Measurements from ENCODE around the gene PLOD3. TPM values are rescaled to one million over a fixed set of nuclear protein-coding genes. Genes with fewer than 3 reads are reported as not detected.

PLOD3 gene
- total and polyA plus RNA-seq, 9 of the 15 experiments (the other 6 are each of a cell fraction or from before 2014, with no cell fraction given): 2.8 to 101 (median 30.9) TPM

DNA sequence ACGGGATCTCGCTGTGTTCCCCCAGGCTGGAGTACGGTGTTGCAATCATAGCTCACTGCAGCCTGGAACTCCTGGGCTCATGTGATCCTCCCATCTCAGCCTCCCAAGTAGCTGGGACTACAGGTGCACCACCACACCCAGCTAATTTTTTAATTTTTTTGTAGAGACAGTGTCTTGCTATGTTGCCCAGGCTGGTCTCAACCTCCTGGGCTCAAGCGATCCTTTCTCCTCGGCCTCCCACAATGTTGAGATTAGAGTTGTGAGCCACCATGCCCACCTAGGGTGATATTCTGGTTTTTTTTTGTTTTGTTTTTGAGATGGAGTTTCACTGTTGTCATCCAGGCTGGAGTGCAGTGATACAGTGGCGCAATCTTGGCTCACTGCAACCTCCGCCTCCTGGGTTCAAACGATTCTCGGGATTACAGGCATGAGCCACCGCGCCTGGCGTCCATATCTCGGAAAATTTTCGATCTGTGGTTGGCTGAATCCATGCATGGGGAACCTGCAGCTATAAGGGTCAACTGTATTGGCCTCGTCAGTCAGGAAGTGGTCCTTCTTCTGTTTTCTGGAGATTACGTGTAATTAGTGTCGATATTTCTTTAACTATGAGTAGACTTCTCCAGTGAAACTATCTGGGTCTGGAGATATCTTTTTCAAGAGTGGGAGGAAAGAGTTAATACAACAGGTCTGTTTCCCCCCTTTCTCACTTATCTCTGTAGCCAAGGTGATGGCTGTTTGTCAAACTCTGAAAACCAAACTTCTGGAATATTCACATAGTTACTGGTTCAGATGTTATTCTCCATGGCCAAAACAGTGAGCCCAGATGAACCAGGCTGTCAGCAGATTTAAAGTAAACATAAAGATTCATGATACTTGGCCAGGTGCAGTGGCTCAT is 48.5 kb upstream of the PLOD3 start (continued):
- TF ChIP-seq, protein P1, sequence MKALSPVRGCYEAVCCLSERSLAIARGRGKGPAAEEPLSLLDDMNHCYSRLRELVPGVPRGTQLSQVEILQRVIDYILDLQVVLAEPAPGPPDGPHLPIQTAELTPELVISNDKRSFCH (CRISPR knock-in tag; IDR thresholded peaks at IDR 0.05): no peak
- TF ChIP-seq, protein P1 (tag; IDR thresholded peaks at IDR 0.05): peak; percentile 80
- TF ChIP-seq ZBTB8A (IDR thresholded peaks at IDR 0.05; ENCODE audit: partially characterized antibody): no peak
- no peak for TF ChIP-seq RBM25 (IDR thresholded peaks at IDR 0.05; ENCODE audit: low read depth, low read length, severe bottlenecking)
- TF ChIP-seq, protein P2, sequence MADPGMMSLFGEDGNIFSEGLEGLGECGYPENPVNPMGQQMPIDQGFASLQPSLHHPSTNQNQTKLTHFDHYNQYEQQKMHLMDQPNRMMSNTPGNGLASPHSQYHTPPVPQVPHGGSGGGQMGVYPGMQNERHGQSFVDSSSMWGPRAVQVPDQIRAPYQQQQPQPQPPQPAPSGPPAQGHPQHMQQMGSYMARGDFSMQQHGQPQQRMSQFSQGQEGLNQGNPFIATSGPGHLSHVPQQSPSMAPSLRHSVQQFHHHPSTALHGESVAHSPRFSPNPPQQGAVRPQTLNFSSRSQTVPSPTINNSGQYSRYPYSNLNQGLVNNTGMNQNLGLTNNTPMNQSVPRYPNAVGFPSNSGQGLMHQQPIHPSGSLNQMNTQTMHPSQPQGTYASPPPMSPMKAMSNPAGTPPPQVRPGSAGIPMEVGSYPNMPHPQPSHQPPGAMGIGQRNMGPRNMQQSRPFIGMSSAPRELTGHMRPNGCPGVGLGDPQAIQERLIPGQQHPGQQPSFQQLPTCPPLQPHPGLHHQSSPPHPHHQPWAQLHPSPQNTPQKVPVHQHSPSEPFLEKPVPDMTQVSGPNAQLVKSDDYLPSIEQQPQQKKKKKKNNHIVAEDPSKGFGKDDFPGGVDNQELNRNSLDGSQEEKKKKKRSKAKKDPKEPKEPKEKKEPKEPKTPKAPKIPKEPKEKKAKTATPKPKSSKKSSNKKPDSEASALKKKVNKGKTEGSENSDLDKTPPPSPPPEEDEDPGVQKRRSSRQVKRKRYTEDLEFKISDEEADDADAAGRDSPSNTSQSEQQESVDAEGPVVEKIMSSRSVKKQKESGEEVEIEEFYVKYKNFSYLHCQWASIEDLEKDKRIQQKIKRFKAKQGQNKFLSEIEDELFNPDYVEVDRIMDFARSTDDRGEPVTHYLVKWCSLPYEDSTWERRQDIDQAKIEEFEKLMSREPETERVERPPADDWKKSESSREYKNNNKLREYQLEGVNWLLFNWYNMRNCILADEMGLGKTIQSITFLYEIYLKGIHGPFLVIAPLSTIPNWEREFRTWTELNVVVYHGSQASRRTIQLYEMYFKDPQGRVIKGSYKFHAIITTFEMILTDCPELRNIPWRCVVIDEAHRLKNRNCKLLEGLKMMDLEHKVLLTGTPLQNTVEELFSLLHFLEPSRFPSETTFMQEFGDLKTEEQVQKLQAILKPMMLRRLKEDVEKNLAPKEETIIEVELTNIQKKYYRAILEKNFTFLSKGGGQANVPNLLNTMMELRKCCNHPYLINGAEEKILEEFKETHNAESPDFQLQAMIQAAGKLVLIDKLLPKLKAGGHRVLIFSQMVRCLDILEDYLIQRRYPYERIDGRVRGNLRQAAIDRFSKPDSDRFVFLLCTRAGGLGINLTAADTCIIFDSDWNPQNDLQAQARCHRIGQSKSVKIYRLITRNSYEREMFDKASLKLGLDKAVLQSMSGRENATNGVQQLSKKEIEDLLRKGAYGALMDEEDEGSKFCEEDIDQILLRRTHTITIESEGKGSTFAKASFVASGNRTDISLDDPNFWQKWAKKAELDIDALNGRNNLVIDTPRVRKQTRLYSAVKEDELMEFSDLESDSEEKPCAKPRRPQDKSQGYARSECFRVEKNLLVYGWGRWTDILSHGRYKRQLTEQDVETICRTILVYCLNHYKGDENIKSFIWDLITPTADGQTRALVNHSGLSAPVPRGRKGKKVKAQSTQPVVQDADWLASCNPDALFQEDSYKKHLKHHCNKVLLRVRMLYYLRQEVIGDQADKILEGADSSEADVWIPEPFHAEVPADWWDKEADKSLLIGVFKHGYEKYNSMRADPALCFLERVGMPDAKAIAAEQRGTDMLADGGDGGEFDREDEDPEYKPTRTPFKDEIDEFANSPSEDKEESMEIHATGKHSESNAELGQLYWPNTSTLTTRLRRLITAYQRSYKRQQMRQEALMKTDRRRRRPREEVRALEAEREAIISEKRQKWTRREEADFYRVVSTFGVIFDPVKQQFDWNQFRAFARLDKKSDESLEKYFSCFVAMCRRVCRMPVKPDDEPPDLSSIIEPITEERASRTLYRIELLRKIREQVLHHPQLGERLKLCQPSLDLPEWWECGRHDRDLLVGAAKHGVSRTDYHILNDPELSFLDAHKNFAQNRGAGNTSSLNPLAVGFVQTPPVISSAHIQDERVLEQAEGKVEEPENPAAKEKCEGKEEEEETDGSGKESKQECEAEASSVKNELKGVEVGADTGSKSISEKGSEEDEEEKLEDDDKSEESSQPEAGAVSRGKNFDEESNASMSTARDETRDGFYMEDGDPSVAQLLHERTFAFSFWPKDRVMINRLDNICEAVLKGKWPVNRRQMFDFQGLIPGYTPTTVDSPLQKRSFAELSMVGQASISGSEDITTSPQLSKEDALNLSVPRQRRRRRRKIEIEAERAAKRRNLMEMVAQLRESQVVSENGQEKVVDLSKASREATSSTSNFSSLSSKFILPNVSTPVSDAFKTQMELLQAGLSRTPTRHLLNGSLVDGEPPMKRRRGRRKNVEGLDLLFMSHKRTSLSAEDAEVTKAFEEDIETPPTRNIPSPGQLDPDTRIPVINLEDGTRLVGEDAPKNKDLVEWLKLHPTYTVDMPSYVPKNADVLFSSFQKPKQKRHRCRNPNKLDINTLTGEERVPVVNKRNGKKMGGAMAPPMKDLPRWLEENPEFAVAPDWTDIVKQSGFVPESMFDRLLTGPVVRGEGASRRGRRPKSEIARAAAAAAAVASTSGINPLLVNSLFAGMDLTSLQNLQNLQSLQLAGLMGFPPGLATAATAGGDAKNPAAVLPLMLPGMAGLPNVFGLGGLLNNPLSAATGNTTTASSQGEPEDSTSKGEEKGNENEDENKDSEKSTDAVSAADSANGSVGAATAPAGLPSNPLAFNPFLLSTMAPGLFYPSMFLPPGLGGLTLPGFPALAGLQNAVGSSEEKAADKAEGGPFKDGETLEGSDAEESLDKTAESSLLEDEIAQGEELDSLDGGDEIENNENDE (IDR thresholded peaks at IDR 0.05; ENCODE audit: low read depth, low read length): no peak
- no peak for TF ChIP-seq ZKSCAN1 (IDR thresholded peaks at IDR 0.05; ENCODE audit: low read depth, low read length)
- TF ChIP-seq C11orf30 (IDR thresholded peaks at IDR 0.05; ENCODE audit: low read depth): no peak
- TF ChIP-seq ZNF282 (CRISPR knock-in tag; IDR thresholded peaks at IDR 0.05): no peak
- TF ChIP-seq, protein P3, sequence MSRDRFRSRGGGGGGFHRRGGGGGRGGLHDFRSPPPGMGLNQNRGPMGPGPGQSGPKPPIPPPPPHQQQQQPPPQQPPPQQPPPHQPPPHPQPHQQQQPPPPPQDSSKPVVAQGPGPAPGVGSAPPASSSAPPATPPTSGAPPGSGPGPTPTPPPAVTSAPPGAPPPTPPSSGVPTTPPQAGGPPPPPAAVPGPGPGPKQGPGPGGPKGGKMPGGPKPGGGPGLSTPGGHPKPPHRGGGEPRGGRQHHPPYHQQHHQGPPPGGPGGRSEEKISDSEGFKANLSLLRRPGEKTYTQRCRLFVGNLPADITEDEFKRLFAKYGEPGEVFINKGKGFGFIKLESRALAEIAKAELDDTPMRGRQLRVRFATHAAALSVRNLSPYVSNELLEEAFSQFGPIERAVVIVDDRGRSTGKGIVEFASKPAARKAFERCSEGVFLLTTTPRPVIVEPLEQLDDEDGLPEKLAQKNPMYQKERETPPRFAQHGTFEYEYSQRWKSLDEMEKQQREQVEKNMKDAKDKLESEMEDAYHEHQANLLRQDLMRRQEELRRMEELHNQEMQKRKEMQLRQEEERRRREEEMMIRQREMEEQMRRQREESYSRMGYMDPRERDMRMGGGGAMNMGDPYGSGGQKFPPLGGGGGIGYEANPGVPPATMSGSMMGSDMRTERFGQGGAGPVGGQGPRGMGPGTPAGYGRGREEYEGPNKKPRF (IDR thresholded peaks at IDR 0.05; ENCODE audit: low read depth, low read length): no peak
- no peak for TF ChIP-seq NCOA2 (IDR thresholded peaks at IDR 0.05; ENCODE audit: partially characterized antibody in 2 of 2)
- no peak for TF ChIP-seq ZNF24 (IDR thresholded peaks at IDR 0.05)
- peak; percentile 50; the same call in 1 of the 2 replicates for TF ChIP-seq NCOA1 (IDR thresholded peaks at IDR 0.05; ENCODE audit: low read depth)

Measured in K562 (cell line).